Stomach (tissue), 4 donors: Measurements from ENCODE around the gene PTGS1.

Experiments used
- POLR2A ChIP-seq, 4 donors: fragments of 450-650 bp; IDR thresholded peaks; one replicate each; pipeline ENCODE4 v1.6.1; 2016; ENCODE audit warnings: antibody characterized with exemption in 4 of 4, control low read depth in 2 of 4, mild to moderate bottlenecking in 1 of 4, moderate library complexity in 1 of 4
- POLR2AphosphoS5 ChIP-seq, 3 donors: sonication (generic); formaldehyde crosslinking; IDR thresholded peaks; one replicate each; pipeline ENCODE4 v1.6.1; 2016; ENCODE audit warnings: antibody characterized with exemption in 3 of 3
- TF ChIP-seq, protein P1 (sequence below), 7 experiments: fragments of 450-650 bp in 4 of 7; fragments of 200-600 bp in 3 of 7; sonication (generic) in 3 of 7; IDR thresholded peaks; one replicate each; pipeline ENCODE4 v1.5.1; 2016 to 2019; ENCODE audit warnings: antibody characterized with exemption in 7 of 7, control low read depth in 2 of 7, mild to moderate bottlenecking in 1 of 7

GRCh38 chr9:122367065-122367464, 3.8 kb upstream of the PTGS1 start:
- TF ChIP-seq, protein P1, sequence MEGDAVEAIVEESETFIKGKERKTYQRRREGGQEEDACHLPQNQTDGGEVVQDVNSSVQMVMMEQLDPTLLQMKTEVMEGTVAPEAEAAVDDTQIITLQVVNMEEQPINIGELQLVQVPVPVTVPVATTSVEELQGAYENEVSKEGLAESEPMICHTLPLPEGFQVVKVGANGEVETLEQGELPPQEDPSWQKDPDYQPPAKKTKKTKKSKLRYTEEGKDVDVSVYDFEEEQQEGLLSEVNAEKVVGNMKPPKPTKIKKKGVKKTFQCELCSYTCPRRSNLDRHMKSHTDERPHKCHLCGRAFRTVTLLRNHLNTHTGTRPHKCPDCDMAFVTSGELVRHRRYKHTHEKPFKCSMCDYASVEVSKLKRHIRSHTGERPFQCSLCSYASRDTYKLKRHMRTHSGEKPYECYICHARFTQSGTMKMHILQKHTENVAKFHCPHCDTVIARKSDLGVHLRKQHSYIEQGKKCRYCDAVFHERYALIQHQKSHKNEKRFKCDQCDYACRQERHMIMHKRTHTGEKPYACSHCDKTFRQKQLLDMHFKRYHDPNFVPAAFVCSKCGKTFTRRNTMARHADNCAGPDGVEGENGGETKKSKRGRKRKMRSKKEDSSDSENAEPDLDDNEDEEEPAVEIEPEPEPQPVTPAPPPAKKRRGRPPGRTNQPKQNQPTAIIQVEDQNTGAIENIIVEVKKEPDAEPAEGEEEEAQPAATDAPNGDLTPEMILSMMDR (IDR thresholded peaks at IDR 0.05), result no peak
- TF ChIP-seq POLR2A (IDR thresholded peaks at IDR 0.05) (no peak), POLR2AphosphoS5 (IDR thresholded peaks at IDR 0.05) (no peak)
